ENCODE measurements around the gene ATP6V1F. TPM values are rescaled to one million over a fixed set of nuclear protein-coding genes. Genes with fewer than 3 reads are reported as not detected.
A peak's percentile ranks its signal among the peaks of the same experiment; 100 is the strongest.

The ATP6V1F gene
- total RNA-seq, 3 donors from 2014 or later, result 55.6 to 85.5 (median 82.4) TPM

DNA sequence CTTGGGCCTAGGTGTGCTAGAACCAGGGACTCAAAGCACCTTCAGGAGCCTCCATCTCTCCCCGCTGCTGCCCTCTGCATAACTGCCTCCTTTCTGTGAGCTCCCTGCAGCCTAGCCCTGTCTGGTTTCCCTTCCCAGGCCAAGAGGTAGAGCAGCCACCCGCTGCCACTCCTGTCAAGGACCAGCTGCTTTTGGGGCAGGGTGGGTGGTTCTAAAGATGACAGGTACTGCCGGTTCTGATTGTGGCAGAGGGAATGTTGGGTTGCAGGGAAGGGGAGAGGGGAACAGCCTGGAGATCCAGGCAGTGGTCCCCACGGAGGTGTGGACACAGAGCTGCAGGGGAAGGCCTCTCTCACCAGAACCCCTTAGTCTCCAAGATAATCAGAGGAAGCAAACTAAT lies 36.1 kb upstream of the ATP6V1F start:
- DNase-seq, result no peak
- Histone ChIP-seq H3K9me3 (no peaks in the 10 kb centered on the region), H3K4me3 (no peak overlapping the region), H3K4me1 (ENCODE audit: low read depth) (peaks cover 10% of the 10 kb centered on the region), H3K36me3 (ENCODE audit: low read depth) (no peaks in the 10 kb centered on the region)
- TF ChIP-seq, protein P1, sequence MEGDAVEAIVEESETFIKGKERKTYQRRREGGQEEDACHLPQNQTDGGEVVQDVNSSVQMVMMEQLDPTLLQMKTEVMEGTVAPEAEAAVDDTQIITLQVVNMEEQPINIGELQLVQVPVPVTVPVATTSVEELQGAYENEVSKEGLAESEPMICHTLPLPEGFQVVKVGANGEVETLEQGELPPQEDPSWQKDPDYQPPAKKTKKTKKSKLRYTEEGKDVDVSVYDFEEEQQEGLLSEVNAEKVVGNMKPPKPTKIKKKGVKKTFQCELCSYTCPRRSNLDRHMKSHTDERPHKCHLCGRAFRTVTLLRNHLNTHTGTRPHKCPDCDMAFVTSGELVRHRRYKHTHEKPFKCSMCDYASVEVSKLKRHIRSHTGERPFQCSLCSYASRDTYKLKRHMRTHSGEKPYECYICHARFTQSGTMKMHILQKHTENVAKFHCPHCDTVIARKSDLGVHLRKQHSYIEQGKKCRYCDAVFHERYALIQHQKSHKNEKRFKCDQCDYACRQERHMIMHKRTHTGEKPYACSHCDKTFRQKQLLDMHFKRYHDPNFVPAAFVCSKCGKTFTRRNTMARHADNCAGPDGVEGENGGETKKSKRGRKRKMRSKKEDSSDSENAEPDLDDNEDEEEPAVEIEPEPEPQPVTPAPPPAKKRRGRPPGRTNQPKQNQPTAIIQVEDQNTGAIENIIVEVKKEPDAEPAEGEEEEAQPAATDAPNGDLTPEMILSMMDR (IDR thresholded peaks at IDR 0.05), result no peak
- ATAC-seq, result no peak
- intact Hi-C loops (cut with DNase I, micrococcal nuclease), result no loop called here

DNA sequence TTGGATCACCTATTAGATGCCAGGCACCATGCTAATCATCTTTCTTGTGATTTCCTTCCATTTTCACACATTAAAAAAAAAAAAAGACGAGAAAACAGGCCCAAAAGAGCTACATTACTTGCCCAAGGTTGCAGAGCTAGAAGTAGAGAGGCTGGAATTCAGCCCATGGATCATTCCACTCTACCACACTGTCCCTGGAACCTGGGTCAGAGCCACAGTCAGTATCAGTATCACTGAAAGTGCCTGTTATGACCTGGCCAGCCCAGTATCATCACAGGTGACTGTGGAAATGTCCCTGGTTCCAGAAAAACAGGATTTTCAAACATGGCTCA lies 35.8 kb upstream of the ATP6V1F start:
- TF ChIP-seq, protein P1 (IDR thresholded peaks at IDR 0.05), result no peak
- Histone ChIP-seq H3K4me1 (ENCODE audit: low read depth) (peaks cover 10% of the 10 kb centered on the region), H3K9me3 (no peaks in the 10 kb centered on the region), H3K4me3 (no peak overlapping the region), H3K36me3 (ENCODE audit: low read depth) (no peaks in the 10 kb centered on the region)
- no peak for ATAC-seq
- DNase-seq, result no peak
- intact Hi-C loops (cut with DNase I, micrococcal nuclease), result no loop called here

DNA sequence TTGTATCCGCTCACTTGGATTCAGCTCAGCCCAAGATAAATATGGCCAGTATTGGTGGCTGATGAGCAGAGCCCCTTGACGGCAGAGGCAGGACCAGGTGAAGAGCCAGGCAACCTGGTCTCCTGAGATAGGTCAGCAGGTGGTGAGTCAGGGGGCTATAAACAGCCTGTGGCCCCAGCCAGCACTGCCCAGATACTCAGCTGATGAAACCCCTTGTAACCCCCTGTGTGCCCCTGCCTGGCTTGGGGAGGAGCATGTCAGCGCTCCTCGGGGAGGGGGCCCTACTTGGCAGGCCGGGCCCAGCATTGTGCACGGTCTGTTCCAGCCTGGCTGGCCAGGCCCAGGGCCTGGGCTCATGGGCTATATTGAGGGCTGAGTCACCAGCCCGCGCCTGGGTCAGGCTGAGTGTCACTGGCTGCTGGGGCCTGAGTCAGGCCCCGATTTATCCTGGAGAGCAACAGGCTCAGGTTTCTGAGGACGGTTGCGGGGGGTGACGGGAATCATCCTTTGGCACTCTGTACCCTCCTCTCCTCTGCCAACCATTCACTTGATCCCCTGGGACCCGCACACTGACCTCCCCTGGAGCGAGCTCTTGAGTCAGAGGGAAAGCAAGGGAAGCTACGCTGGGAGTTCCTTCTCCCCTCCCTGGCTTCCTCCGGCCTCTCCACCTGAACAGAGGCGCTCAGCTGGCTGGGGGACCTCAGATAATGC lies 35.3 kb upstream of the ATP6V1F start:
- no peak overlapping the region for H3K4me3 ChIP-seq
- H3K4me1 ChIP-seq (ENCODE audit: low read depth), result peaks cover 10% of the 10 kb centered on the region
- peak; percentile 23 for ATAC-seq
- no peaks in the 10 kb centered on the region for H3K9me3 ChIP-seq
- no peaks in the 10 kb centered on the region for H3K36me3 ChIP-seq (ENCODE audit: low read depth)
- no peak for DNase-seq
- intact Hi-C loops (cut with DNase I, micrococcal nuclease), result no loop called here
- TF ChIP-seq, protein P1 (IDR thresholded peaks at IDR 0.05), result no peak

DNA sequence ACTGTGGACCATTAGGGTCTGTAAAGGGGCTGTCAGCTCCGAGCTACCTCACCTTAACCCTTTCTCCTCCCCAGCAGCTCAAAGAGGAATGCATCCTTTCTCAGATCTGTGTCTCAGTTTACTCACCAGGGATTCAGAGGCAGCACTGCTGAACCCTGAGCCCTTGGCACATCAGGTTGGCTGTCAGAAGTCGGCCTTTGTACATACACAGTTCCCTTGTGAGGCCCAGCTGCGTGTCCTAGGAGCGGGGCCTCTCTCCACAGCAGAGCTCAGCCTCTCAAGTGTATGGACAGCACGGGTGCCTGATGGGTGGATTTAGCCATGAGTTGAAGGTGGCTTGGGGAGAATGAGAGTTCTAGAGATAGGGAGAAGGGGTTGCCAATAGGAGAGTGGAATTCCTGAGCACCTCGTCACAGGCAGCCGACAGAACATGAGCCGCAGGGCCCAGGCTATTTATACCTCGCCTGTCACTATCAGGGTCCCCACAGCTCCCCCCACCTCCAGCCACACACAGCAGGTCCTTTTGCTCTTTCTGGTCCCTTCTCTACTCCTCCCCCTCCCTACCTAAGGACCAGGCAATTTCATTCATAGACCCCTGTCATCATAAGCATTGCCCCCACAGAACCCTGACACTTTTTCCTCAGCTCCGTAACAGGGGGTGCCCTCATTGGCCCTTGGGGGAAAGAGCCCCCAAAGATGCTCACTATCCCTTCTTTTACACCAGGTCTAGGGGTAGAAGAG lies 34.5 kb upstream of the ATP6V1F start:
- H3K36me3 ChIP-seq (ENCODE audit: low read depth), result no peaks in the 10 kb centered on the region
- DNase-seq (no peak), ATAC-seq (no peak)
- TF ChIP-seq, protein P1 (IDR thresholded peaks at IDR 0.05), result no peak
- H3K4me1 ChIP-seq (ENCODE audit: low read depth), result peaks cover 13% of the 10 kb centered on the region
- intact Hi-C loops (cut with DNase I, micrococcal nuclease), result no loop called here
- no peak overlapping the region for H3K4me3 ChIP-seq
- no peaks in the 10 kb centered on the region for H3K9me3 ChIP-seq

DNA sequence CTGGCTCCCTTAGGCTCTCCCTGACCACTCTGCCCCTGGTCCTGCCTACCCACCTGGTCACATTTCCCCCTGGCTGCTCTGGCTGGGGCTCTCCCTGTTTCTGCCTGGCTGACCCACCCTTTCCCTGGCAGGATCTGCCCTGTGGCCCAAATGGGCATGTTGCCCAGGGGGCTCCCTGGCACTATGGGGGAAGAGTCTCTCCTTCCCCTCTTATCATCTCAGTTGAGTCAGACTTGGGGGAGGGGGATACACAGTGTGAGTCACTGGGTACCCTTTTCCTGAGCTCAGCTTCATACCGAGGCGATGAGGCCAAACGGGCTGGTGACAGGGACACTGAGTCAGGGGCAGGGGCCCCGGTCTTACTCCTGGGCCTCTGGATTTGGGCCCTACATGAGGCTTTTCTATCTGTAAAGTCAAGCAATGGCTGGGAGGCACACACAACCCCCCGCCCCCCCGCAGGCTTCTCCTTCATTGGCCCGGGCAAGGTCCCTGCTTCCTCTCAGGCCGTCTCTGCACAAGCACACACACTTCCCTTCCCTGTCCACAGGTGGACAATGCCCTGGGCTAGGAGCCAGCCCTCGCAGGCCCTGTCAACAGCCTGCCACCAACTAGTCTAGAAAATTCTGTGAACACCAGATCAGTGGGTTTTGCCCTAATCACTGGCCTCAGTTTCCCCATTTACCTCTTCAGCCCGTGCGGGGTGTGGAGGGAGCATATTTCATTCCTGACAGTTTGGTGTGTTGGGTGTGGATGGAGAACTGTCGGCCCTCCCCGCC lies 33.1 kb upstream of the ATP6V1F start:
- DNase-seq (no peak), ATAC-seq (no peak)
- Histone ChIP-seq H3K4me1 (ENCODE audit: low read depth) (peaks cover 13% of the 10 kb centered on the region), H3K4me3 (no peak overlapping the region), H3K9me3 (no peaks in the 10 kb centered on the region), H3K36me3 (ENCODE audit: low read depth) (no peaks in the 10 kb centered on the region)
- TF ChIP-seq, protein P1 (IDR thresholded peaks at IDR 0.05), result no peak
- intact Hi-C loops (cut with DNase I, micrococcal nuclease), result no loop called here

Measured in mucosa of descending colon (tissue), 3 donors.